DND-41 (cell line): ENCODE results near the gene PADI3.

Source experiments
- ATAC-seq: fragments of 200-7000 bp; cut with Tn5 transposase; 3 replicates; pipeline ENCODE4 v1.9.1; 2021; ENCODE audit warnings: low read depth; ENCODE audit not compliant: insufficient read depth
- DNase-seq: peaks from one replicate; pipeline ENCODE4 v3.0.0-alpha.2; 2020
- H2AFZ ChIP-seq: 2 replicates; pipeline ENCODE4 v1.6.0; 2012; ENCODE audit warnings: low read depth, low read length
- H3K27ac ChIP-seq: 2 replicates; pipeline ENCODE4 v1.5.1; 2012; ENCODE audit warnings: low read length, inconsistent platforms
- H3K27me3 ChIP-seq: fragments of 200-600 bp; sonication (generic); 2 replicates; pipeline ENCODE4 v1.6.0; 2012; ENCODE audit warnings: low read length, mild to moderate bottlenecking, inconsistent platforms; ENCODE audit not compliant: insufficient read depth, poor library complexity
- H3K36me3 ChIP-seq: 2 replicates; pipeline ENCODE4 v1.5.1; 2012; ENCODE audit warnings: low read length, inconsistent platforms; ENCODE audit not compliant: insufficient read depth
- H3K4me1 ChIP-seq: 2 replicates; pipeline ENCODE4 v1.5.1; 2012; ENCODE audit warnings: mild to moderate bottlenecking, low read length; ENCODE audit not compliant: insufficient read depth
- H3K4me2 ChIP-seq: 2 replicates; pipeline ENCODE4 v1.6.0; 2012; ENCODE audit warnings: mild to moderate bottlenecking, moderate library complexity, low read length, inconsistent platforms; ENCODE audit not compliant: insufficient read depth
- H3K4me3 ChIP-seq, 2 experiments: fragments of 200-600 bp in 1 of 2; shearing (Covaris generic) in 1 of 2; 2 replicates each; pipeline ENCODE4 v1.5.1; 2012 to 2016; ENCODE audit warnings: inconsistent platforms in 2 of 2, low read length in 2 of 2, mild to moderate bottlenecking in 2 of 2, low read depth in 1 of 2, moderate library complexity in 1 of 2
- H3K79me2 ChIP-seq: 2 replicates; pipeline ENCODE4 v1.6.0; 2012; ENCODE audit warnings: low read length, inconsistent platforms; ENCODE audit not compliant: insufficient read depth
- H3K9ac ChIP-seq: 2 replicates; pipeline ENCODE4 v1.6.0; 2012; ENCODE audit warnings: low read depth, mild to moderate bottlenecking, inconsistent platforms, low read length, moderate library complexity
- H3K9me3 ChIP-seq: 2 replicates; pipeline ENCODE4 v1.5.1; 2012; ENCODE audit warnings: low read length, moderate library complexity, mild to moderate bottlenecking, inconsistent platforms; ENCODE audit not compliant: insufficient read depth, severe bottlenecking
- H4K20me1 ChIP-seq: 2 replicates; pipeline ENCODE4 v1.6.0; 2012; ENCODE audit warnings: low read length; ENCODE audit not compliant: insufficient read depth
- EZH2 ChIP-seq: IDR thresholded peaks from 3 replicates; pipeline ENCODE4 v1.6.1; 2012; ENCODE audit warnings: borderline replicate concordance, low read depth, mild to moderate bottlenecking, moderate library complexity, low read length, inconsistent platforms; ENCODE audit not compliant: severe bottlenecking
- TF ChIP-seq, protein P1 (sequence below): IDR thresholded peaks from 2 replicates; pipeline ENCODE4 v1.5.1; 2012; ENCODE audit warnings: borderline replicate concordance, low read length, moderate library complexity, mild to moderate bottlenecking; ENCODE audit not compliant: poor library complexity, severe bottlenecking; ENCODE audit errors: extremely low read depth

PADI3 gene

DNA sequence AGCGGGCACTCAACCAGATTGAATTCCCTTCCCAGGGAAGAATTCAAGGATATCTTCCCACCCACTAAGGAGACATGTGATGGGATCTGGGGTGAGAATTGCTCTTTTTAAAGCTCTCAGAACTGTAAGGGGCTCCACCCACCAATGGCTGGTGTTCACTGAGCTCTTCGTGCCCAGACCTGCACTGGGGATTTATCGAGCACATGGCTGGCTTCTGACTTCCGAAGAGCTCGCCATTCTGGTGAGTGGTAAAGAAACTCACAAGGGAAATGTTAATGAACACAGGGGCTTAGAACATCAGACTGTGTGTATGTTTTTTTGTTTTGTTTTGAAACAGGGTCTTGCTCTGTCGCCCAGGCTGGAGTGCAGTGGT, 9.8 kb downstream of the PADI3 start:
- Histone ChIP-seq H3K27ac (no peak overlapping the region), H3K4me1 (no peaks in the 10 kb centered on the region), H3K9me3 (no peaks in the 10 kb centered on the region), H2AFZ (no peak overlapping the region), H3K79me2 (no peaks in the 10 kb centered on the region), H4K20me1 (0 out of 2 replicates have a peak, but pooled peaks cover 5% of the 10 kb centered on the region), H3K27me3 (peaks cover 4% of the 10 kb centered on the region), H3K4me3 (no peak overlapping the region), H3K4me2 (no peak overlapping the region), H3K9ac (no peak overlapping the region), H3K36me3 (no peaks in the 10 kb centered on the region)
- TF ChIP-seq, protein P1, sequence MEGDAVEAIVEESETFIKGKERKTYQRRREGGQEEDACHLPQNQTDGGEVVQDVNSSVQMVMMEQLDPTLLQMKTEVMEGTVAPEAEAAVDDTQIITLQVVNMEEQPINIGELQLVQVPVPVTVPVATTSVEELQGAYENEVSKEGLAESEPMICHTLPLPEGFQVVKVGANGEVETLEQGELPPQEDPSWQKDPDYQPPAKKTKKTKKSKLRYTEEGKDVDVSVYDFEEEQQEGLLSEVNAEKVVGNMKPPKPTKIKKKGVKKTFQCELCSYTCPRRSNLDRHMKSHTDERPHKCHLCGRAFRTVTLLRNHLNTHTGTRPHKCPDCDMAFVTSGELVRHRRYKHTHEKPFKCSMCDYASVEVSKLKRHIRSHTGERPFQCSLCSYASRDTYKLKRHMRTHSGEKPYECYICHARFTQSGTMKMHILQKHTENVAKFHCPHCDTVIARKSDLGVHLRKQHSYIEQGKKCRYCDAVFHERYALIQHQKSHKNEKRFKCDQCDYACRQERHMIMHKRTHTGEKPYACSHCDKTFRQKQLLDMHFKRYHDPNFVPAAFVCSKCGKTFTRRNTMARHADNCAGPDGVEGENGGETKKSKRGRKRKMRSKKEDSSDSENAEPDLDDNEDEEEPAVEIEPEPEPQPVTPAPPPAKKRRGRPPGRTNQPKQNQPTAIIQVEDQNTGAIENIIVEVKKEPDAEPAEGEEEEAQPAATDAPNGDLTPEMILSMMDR: no peak
- TF ChIP-seq EZH2: no peak
- ATAC-seq (no peak), DNase-seq (no peak)

DNA sequence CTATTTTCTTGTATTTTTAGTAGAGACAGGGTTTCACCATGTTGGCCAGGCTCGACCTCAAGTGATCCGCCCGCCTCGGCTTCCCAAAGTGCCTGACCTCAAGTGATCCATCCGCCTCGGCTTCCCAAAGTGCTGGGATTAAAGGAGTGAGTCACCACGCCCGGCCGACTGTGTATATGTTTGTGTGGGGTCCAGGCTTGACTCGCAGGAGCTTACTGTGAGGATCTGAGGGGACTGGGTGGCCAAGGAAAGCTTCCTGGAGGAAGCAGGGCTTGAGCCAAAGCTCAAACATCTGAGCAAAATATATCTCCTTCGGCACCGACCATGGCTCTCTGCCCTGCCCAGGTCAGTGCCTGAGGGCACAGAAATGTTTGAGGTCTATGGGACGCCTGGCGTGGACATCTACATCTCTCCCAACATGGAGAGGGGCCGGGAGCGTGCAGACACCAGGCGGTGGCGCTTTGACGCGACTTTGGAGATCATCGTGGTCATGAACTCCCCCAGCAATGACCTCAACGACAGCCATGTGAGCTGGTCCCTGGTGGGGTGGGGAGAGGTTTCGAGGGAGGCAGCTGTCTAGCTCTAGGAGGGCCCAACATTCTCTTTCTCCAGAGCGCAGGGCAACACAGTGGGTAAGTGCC, 10.5 kb downstream of the PADI3 start:
- Histone ChIP-seq H3K27me3 (peaks cover 4% of the 10 kb centered on the region), H3K9me3 (no peaks in the 10 kb centered on the region), H3K4me2 (no peak overlapping the region), H4K20me1 (0 out of 2 replicates have a peak, but pooled peaks cover 5% of the 10 kb centered on the region), H3K4me3 (no peak overlapping the region), H2AFZ (no peak overlapping the region), H3K36me3 (no peaks in the 10 kb centered on the region), H3K4me1 (no peaks in the 10 kb centered on the region), H3K79me2 (no peaks in the 10 kb centered on the region), H3K9ac (no peak overlapping the region), H3K27ac (no peak overlapping the region)
- DNase-seq (no peak), ATAC-seq (no peak)
- no peak for TF ChIP-seq EZH2
- TF ChIP-seq, protein P1: no peak

DNA sequence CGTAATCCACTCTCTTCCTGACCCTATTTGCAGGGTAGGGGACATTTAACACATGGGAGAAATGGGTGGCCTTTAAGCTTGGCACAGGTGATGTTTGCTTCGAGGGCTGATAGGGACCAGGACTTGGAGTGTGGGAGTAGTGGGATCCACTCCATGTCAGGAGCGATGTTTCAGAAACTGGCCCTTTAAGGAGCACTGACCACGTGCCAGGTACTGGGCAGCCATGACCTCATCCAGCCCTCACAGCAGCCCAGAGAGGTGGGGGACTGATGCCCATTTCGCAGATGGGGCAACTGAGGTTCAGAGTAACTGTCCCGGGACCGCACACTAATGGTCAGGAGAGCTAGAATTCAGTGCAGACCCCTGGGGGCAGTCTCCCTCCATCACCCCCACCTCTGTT, 11.4 kb downstream of the PADI3 start:
- H3K4me1 ChIP-seq: no peaks in the 10 kb centered on the region
- H3K27me3 ChIP-seq: peaks cover 4% of the 10 kb centered on the region
- H2AFZ ChIP-seq: no peak overlapping the region
- no peak for DNase-seq
- no peak overlapping the region for H3K27ac ChIP-seq
- ATAC-seq: no peak
- 0 out of 2 replicates have a peak, but pooled peaks cover 5% of the 10 kb centered on the region for H4K20me1 ChIP-seq
- no peaks in the 10 kb centered on the region for H3K36me3 ChIP-seq
- no peak for TF ChIP-seq EZH2
- TF ChIP-seq, protein P1: no peak
- H3K79me2 ChIP-seq: no peaks in the 10 kb centered on the region
- H3K9ac ChIP-seq: no peak overlapping the region
- no peak overlapping the region for H3K4me3 ChIP-seq
- H3K4me2 ChIP-seq: no peak overlapping the region
- H3K9me3 ChIP-seq: no peaks in the 10 kb centered on the region
